ENCODE results near the gene DNAJC4.

Gene DNAJC4

DNA sequence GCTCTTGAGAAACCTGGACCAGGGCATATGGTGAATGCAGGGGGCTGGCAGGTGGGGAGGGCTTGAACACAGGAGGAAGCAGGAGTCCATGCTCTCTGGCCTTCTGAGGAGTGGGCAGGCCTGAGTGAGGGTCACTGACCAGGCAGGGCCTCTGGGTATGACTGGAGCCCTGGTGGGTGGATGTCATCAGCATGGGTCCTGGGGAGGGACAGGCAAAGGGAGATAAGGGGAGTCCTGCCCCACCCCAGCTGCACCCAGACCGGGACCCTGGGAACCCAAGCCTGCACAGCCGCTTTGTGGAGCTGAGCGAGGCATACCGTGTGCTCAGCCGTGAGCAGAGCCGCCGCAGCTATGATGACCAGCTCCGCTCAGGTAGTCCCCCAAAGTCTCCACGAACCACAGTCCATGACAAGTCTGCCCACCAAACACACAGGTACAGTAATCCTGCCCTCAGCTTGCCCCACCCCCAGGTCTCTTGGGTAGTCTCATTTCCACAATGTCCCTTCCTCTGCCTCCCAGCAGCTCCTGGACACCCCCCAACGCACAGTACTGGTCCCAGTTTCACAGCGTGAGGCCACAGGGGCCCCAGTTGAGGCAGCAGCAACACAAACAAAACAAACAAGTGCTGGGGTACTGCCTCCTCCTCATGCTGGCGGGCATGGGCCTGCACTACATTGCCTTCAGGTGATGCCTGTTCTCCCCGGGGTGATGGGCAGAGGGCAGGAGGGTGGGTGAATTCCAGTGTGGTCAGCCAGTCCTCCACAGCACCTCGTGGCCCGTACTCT is 2.0 kb downstream of the DNAJC4 start:
- Histone ChIP-seq H3K4me1 (ENCODE audit: control insufficient read depth in 1 of 2, insufficient read depth in 2 of 2, low read length in 2 of 2) (peaks cover 14 to 31% of the 10 kb centered on the region in 2 donors), H3K27me3 (ENCODE audit: low read depth, low read length) (no peaks in the 10 kb centered on the region), H3K27ac (ENCODE audit: low read length) (no peak overlapping the region)

DNA sequence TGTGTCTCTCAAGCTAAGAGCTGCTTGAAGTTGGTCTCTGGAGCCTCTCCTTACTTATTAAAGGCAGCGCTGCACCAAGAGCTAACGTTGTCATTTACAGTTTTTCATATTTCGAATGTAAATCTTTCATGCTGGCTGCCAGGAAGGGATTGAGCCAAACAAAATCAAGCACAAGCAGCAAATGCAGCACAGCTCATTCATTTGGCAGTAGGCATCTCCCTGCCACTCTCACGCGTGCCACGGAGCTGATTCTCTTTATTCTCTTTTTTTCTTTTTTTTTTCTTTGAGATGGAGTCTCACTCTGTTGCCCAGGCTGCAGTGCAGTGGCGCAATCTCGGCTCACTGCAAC is 2.6 kb downstream of the DNAJC4 start:
- no peak overlapping the region for H3K4me3 ChIP-seq (ENCODE audit: low read depth in 1 of 2, low read length in 2 of 2)
- H3K27ac ChIP-seq (ENCODE audit: low read length): no peak overlapping the region
- H3K4me1 ChIP-seq (ENCODE audit: control insufficient read depth in 1 of 2, insufficient read depth in 2 of 2, low read length in 2 of 2): peaks cover 18 to 27% of the 10 kb centered on the region in 2 donors
- H3K36me3 ChIP-seq (ENCODE audit: control insufficient read depth in 1 of 2, insufficient read depth in 2 of 2, low read length in 2 of 2): peaks cover 4 to 9% of the 10 kb centered on the region in 2 donors
- H3K27me3 ChIP-seq (ENCODE audit: low read depth, low read length): no peaks in the 10 kb centered on the region
- H3K9me3 ChIP-seq (ENCODE audit: control insufficient read depth in 1 of 2, low read length in 2 of 2): no peaks in the 10 kb centered on the region

More for the DNA sequence above, 2.0 kb downstream of the DNAJC4 start:
- no peaks in the 10 kb centered on the region for H3K9me3 ChIP-seq (ENCODE audit: control insufficient read depth in 1 of 2, low read length in 2 of 2)
- no peak overlapping the region for H3K4me3 ChIP-seq (ENCODE audit: low read depth in 1 of 2, low read length in 2 of 2)
- H3K36me3 ChIP-seq (ENCODE audit: control insufficient read depth in 1 of 2, insufficient read depth in 2 of 2, low read length in 2 of 2): peaks cover 0 to 3% of the 10 kb centered on the region in 2 donors

- H3K9me3 ChIP-seq (ENCODE audit: control insufficient read depth in 1 of 2, low read length in 2 of 2): no peaks in the 10 kb centered on the region
- H3K27me3 ChIP-seq (ENCODE audit: low read depth, low read length): no peaks in the 10 kb centered on the region
- H3K36me3 ChIP-seq (ENCODE audit: control insufficient read depth in 1 of 2, insufficient read depth in 2 of 2, low read length in 2 of 2): peaks cover 14 to 19% of the 10 kb centered on the region in 2 donors
- H3K27ac ChIP-seq (ENCODE audit: low read length): peak within 1 kb of the TSS; percentile 25
- H3K4me3 ChIP-seq (ENCODE audit: low read depth in 1 of 2, low read length in 2 of 2): peak within 1 kb of the TSS; percentile 50 to 76
- peaks cover 21 to 27% of the 10 kb centered on the region in 2 donors for H3K4me1 ChIP-seq (ENCODE audit: control insufficient read depth in 1 of 2, insufficient read depth in 2 of 2, low read length in 2 of 2)
Observed at GRCh38 chr11:64233913-64234586, 3.7 kb downstream of the DNAJC4 start, which contains the start of gene VEGFB. VEGFB (plus strand) TSS chr11:64234584; CDS start chr11:64234834, 250 bp downstream.

GRCh38 chr11:64234647-64235379 is 4.5 kb downstream of the DNAJC4 start:
- Histone ChIP-seq H3K4me1 (ENCODE audit: control insufficient read depth in 1 of 2, insufficient read depth in 2 of 2, low read length in 2 of 2) (peaks cover 16 to 20% of the 10 kb centered on the region in 2 donors), H3K9me3 (ENCODE audit: control insufficient read depth in 1 of 2, low read length in 2 of 2) (no peaks in the 10 kb centered on the region), H3K36me3 (ENCODE audit: control insufficient read depth in 1 of 2, insufficient read depth in 2 of 2, low read length in 2 of 2) (peaks cover 14 to 19% of the 10 kb centered on the region in 2 donors), H3K27ac (ENCODE audit: low read length) (peak overlapping the region; percentile 25), H3K4me3 (ENCODE audit: low read depth in 1 of 2, low read length in 2 of 2) (peak overlapping the region; percentile 50 to 76), H3K27me3 (ENCODE audit: low read depth, low read length) (no peaks in the 10 kb centered on the region)

DNA sequence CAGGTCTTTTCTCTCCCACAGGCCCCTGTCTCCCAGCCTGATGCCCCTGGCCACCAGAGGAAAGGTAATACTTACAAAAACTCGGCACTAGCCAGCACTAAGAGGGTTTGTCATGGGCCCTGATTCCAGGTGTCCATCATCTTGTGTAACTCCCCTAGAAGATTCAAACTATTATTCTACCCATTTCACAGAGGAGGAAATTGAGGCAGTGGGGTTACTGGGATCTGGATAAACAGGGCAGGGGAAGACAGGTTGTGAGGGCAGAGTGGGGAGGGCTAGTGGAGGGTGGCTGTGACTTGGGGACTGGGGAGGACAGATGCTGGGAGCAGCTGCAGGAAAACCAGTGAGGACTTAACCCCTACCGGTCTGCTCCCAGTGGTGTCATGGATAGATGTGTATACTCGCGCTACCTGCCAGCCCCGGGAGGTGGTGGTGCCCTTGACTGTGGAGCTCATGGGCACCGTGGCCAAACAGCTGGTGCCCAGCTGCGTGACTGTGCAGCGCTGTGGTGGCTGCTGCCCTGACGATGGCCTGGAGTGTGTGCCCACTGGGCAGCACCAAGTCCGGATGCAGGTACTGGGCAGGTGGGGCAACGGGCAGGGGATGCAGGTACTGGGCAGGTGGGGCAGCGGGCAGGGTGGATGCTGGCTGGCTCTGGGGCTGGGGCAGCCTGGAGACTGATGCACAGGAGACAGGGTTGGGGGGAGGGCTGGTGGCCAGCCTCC is 5.3 kb downstream of the DNAJC4 start:
- peak overlapping the region; percentile 25 for H3K27ac ChIP-seq (ENCODE audit: low read length)
- H3K4me1 ChIP-seq (ENCODE audit: control insufficient read depth in 1 of 2, insufficient read depth in 2 of 2, low read length in 2 of 2): peaks cover 15 to 24% of the 10 kb centered on the region in 2 donors
- H3K27me3 ChIP-seq (ENCODE audit: low read depth, low read length): no peaks in the 10 kb centered on the region
- H3K36me3 ChIP-seq (ENCODE audit: control insufficient read depth in 1 of 2, insufficient read depth in 2 of 2, low read length in 2 of 2): peaks cover 14 to 19% of the 10 kb centered on the region in 2 donors
- H3K9me3 ChIP-seq (ENCODE audit: control insufficient read depth in 1 of 2, low read length in 2 of 2): no peaks in the 10 kb centered on the region
- peak overlapping the region; percentile 50 to 76 for H3K4me3 ChIP-seq (ENCODE audit: low read depth in 1 of 2, low read length in 2 of 2)

GRCh38 chr11:64237484-64237951 is 7.2 kb downstream of the DNAJC4 start:
- Histone ChIP-seq H3K4me1 (ENCODE audit: control insufficient read depth in 1 of 2, insufficient read depth in 2 of 2, low read length in 2 of 2) (peaks cover 18 to 31% of the 10 kb centered on the region in 2 donors), H3K27ac (ENCODE audit: low read length) (peak overlapping the region; percentile 51)

GRCh38 chr11:64238076-64238475 is 7.7 kb downstream of the DNAJC4 start:
- peaks cover 20 to 36% of the 10 kb centered on the region in 2 donors for H3K4me1 ChIP-seq (ENCODE audit: control insufficient read depth in 1 of 2, insufficient read depth in 2 of 2, low read length in 2 of 2)
- H3K27me3 ChIP-seq (ENCODE audit: low read depth, low read length): no peaks in the 10 kb centered on the region
- no peaks in the 10 kb centered on the region for H3K9me3 ChIP-seq (ENCODE audit: control insufficient read depth in 1 of 2, low read length in 2 of 2)
- H3K36me3 ChIP-seq (ENCODE audit: control insufficient read depth in 1 of 2, insufficient read depth in 2 of 2, low read length in 2 of 2): peaks cover 14 to 19% of the 10 kb centered on the region in 2 donors
- peak overlapping the region; percentile 51 for H3K27ac ChIP-seq (ENCODE audit: low read length)
- no peak overlapping the region for H3K4me3 ChIP-seq (ENCODE audit: low read depth in 1 of 2, low read length in 2 of 2)

More at GRCh38 chr11:64237484-64237951, 7.2 kb downstream of the DNAJC4 start:
- H3K9me3 ChIP-seq (ENCODE audit: control insufficient read depth in 1 of 2, low read length in 2 of 2): no peaks in the 10 kb centered on the region
- H3K36me3 ChIP-seq (ENCODE audit: control insufficient read depth in 1 of 2, insufficient read depth in 2 of 2, low read length in 2 of 2): peaks cover 14 to 19% of the 10 kb centered on the region in 2 donors
- no peak overlapping the region for H3K4me3 ChIP-seq (ENCODE audit: low read depth in 1 of 2, low read length in 2 of 2)
- no peaks in the 10 kb centered on the region for H3K27me3 ChIP-seq (ENCODE audit: low read depth, low read length)

GRCh38 chr11:64238999-64239398 is 8.7 kb downstream of the DNAJC4 start:
- Histone ChIP-seq H3K27me3 (ENCODE audit: low read depth, low read length) (no peaks in the 10 kb centered on the region), H3K9me3 (ENCODE audit: control insufficient read depth in 1 of 2, low read length in 2 of 2) (no peaks in the 10 kb centered on the region), H3K27ac (ENCODE audit: low read length) (peak overlapping the region; percentile 28), H3K36me3 (ENCODE audit: control insufficient read depth in 1 of 2, insufficient read depth in 2 of 2, low read length in 2 of 2) (peaks cover 14 to 19% of the 10 kb centered on the region in 2 donors), H3K4me3 (ENCODE audit: low read depth in 1 of 2, low read length in 2 of 2) (no peak overlapping the region), H3K4me1 (ENCODE audit: control insufficient read depth in 1 of 2, insufficient read depth in 2 of 2, low read length in 2 of 2) (peaks cover 17 to 35% of the 10 kb centered on the region in 2 donors)

DNA sequence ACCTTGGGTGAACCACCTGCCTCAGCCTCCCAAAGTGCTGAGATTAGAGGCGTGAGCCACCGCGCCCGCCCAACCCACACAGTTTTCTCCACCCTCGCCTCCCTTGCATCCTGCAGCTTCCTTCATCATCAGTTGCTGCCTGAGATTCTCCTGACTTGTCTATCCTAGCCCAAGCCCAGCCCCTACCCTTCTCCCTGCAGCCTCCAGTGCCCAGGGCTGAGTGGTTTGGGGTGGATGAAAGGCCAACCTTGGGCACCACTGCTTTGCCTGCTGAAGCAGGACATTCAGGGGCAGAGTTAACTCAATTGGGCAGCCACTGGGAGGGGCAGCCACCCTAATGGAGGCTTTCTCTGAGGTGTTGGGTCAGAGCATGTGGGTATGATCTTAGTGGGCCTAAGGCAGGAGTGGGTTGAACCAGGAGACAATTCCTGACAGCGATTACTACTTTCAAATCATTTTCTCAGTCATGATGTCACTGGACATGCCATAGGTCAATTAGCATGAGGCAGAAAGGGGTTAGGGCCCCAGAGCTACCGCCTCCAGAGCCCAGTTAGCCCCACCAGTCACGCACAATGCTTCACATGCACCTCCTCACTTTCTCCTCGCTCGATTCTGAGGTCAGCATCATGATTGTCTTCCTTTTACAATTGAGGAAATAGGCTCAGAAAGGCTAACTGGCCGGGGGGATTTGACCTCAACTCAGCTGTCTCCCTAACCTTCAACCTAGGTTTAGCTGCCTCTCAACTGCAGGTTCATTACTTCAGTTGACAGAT is 9.5 kb downstream of the DNAJC4 start:
- Histone ChIP-seq H3K27ac (ENCODE audit: low read length) (peak overlapping the region; percentile 99), H3K4me3 (ENCODE audit: low read depth in 1 of 2, low read length in 2 of 2) (peak overlapping the region; percentile 72 to 93), H3K4me1 (ENCODE audit: control insufficient read depth in 1 of 2, insufficient read depth in 2 of 2, low read length in 2 of 2) (peaks cover 17 to 35% of the 10 kb centered on the region in 2 donors), H3K9me3 (ENCODE audit: control insufficient read depth in 1 of 2, low read length in 2 of 2) (no peaks in the 10 kb centered on the region), H3K36me3 (ENCODE audit: control insufficient read depth in 1 of 2, insufficient read depth in 2 of 2, low read length in 2 of 2) (peaks cover 14 to 19% of the 10 kb centered on the region in 2 donors), H3K27me3 (ENCODE audit: low read depth, low read length) (no peaks in the 10 kb centered on the region)

All from muscle layer of duodenum (tissue), 2 donors.